ENCODE results near the gene STOML2.
"Not testable (repeated sequence)": the region's sequence is repeated elsewhere in the genome, so short reads cannot be mapped to it uniquely, and the experiment has no call there.

The STOML2 gene, protein sequence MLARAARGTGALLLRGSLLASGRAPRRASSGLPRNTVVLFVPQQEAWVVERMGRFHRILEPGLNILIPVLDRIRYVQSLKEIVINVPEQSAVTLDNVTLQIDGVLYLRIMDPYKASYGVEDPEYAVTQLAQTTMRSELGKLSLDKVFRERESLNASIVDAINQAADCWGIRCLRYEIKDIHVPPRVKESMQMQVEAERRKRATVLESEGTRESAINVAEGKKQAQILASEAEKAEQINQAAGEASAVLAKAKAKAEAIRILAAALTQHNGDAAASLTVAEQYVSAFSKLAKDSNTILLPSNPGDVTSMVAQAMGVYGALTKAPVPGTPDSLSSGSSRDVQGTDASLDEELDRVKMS

DNA sequence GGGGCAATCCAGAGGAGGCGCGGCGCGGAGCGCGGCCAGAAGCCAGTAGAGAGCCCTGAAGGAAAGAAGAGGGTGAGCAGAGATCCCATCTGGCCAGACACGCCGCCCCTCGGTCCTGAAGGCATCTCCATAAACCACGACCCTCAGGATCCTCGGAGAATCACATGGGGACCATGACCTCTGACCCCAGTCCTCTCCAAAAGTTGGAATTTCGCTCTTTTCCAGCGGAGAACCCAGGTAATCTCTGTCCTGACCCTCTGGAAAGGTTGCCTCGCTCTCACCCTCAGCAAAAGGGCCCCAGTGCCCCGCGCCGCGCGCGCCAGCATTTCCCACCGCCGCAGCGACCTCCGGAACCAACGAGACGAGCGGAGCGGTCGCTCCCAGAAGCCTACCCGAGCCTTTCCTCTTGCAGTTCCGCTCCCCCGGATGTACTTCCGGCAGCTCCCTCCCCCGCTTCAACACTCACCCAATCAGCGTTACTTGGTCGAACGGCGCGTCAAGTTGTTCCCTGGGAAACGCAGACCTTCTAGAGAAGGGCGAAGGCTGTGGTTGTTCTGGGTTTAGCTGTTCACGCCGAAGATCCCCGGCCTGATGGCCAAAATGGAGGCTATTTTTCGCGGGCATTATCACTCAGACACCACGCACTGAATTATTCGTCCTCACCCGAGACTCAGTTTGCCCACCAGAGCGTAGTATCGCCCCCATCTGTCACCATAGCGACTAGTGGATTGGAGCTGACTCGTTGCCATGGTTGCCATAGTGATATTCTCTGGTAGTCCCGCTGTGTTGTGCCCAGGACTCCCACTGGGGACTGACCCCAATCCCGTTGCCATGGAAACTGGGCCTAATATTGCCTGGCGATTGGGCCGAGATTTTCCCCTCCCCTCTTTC, at the start of gene STOML2:
Gene STOML2, minus strand, starts transcription at position 363 of the 891 bp plus-strand sequence. Its CDS starts 37 bp downstream, at position 326.
- peaks cover 63 to 72% (median 68%) of the 10 kb centered on the region in 11 experiments for H3K36me3 ChIP-seq
- TF ChIP-seq Cebpa-rat (IDR thresholded peaks at IDR 0.05), result no peak
- peak within 1 kb of the TSS; percentile 71 to 92 (median 79) for H3K4me3 ChIP-seq
- peaks cover 25 to 51% (median 32%) of the 10 kb centered on the region in 10 experiments for H3K4me1 ChIP-seq
- peak within 1 kb of the TSS; percentile 84 to 95 (median 93) for H3K9ac ChIP-seq
- no peaks in the 10 kb centered on the region for H3K9me3 ChIP-seq (replicated peaks in 1 of 11)
- peak within 1 kb of the TSS; percentile 96 to 100 (median 97) for H3K4me2 ChIP-seq
- H3K27ac ChIP-seq, result peak within 1 kb of the TSS; percentile 85 to 92 (median 91)
- H3K27me3 ChIP-seq, result no peaks in the 10 kb centered on the region
- H4K20me1 ChIP-seq, result peaks cover 0 to 48% (median 0%) of the 10 kb centered on the region in 11 experiments; a peak in 8 of 22 replicates

DNA sequence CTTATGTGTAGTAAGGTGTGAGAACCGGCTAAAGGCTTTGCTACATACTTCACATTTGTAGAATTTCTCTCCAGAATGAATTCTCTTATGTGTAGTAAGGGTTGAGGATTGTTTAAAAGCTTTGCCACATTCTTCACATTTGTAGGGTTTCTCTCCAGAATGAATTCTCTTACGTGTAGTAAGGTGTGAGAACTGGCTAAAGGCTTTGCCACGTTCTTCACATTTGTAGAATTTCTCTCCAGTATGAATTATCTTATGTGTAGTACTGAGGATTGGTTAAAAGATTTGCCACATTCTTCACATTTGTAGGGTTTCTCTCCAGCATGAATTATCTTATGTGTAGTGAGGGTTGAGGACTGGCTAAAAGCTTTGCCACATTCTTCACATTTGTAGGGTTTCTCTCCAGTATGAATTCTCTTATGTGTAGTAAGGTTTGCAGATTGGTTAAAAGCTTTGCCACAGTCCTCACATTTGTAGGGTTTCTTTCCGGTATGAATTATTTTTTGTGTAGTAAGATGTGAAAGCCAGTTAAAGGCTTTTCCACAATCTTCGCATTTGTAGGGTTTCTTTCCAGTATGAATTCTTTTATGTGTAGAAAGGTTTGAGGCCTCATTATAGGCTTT, 45.1 kb upstream of the STOML2 start:
- not testable (repeated sequence) for H3K4me1 ChIP-seq, H3K27ac ChIP-seq, H3K27me3 ChIP-seq, H3K4me2 ChIP-seq, H3K9ac ChIP-seq, H4K20me1 ChIP-seq, H3K4me3 ChIP-seq, H3K36me3 ChIP-seq
- peaks cover 77 to 95% (median 84%) of the 10 kb centered on the region in 11 experiments for H3K9me3 ChIP-seq (replicated peaks in 1 of 11)

DNA sequence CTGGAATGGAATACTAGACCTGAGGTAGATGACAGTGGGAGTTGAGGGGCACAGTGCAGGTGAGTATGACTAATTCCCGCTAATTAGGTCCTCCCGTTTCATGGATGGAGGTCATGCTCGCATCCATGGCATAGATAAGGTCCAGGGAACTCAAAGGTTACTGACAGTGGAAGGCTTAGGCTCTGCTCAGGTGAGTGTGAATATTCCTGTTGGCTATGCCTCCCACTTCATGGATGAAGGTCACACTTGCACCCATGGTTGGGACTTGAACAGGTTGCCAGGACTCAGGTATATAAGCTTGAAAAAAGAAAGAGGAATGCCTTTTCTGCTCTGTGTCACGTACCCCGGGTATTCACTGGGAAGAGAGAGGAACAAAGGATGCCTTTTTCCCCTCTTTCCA, 39.1 kb upstream of the STOML2 start:
- Histone ChIP-seq H3K4me1 (no peaks in the 10 kb centered on the region), H4K20me1 (no peaks in the 10 kb centered on the region), H3K4me3 (peak overlapping the region in 1 of 10 experiments; percentile 24; a peak in 1 of 20 replicates), H3K27ac (no peak overlapping the region), H3K9ac (no peak overlapping the region), H3K9me3 (replicated peaks in 1 of 11) (peaks cover 73 to 91% (median 78%) of the 10 kb centered on the region in 11 experiments), H3K27me3 (no peaks in the 10 kb centered on the region), H3K36me3 (peaks cover 0 to 19% (median 0%) of the 10 kb centered on the region in 11 experiments; a peak in 5 of 22 replicates), H3K4me2 (no peak overlapping the region)
- no peak for TF ChIP-seq Cebpa-rat (IDR thresholded peaks at IDR 0.05)

DNA sequence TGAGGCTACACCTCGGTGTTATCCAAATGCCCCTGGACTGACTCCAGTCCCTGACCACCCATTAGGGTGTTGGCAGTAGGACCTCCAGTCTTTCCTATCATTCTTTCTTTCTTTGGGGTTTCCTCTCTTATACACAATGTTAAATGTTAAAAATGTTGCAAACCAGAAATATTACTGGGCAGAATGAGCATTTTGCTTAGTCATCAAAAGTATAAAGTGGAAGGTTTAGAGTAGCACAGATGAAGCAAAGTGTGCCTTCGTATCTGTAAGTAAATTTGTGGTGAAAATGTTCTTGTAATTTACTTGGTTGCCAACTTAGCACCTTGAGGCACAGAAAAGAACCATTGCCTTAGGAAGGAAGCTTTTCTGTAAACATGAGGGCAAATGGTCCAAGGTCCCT, 37.2 kb upstream of the STOML2 start:
- Histone ChIP-seq H3K4me3 (no peak overlapping the region), H3K9me3 (replicated peaks in 1 of 11) (peaks cover 60 to 82% (median 68%) of the 10 kb centered on the region in 11 experiments), H4K20me1 (no peaks in the 10 kb centered on the region), H3K27ac (no peak overlapping the region), H3K4me1 (no peaks in the 10 kb centered on the region), H3K9ac (no peak overlapping the region), H3K36me3 (peaks cover 0 to 19% (median 0%) of the 10 kb centered on the region in 11 experiments; a peak in 5 of 22 replicates), H3K27me3 (no peaks in the 10 kb centered on the region), H3K4me2 (no peak overlapping the region)
- no peak for TF ChIP-seq Cebpa-rat (IDR thresholded peaks at IDR 0.05)

DNA sequence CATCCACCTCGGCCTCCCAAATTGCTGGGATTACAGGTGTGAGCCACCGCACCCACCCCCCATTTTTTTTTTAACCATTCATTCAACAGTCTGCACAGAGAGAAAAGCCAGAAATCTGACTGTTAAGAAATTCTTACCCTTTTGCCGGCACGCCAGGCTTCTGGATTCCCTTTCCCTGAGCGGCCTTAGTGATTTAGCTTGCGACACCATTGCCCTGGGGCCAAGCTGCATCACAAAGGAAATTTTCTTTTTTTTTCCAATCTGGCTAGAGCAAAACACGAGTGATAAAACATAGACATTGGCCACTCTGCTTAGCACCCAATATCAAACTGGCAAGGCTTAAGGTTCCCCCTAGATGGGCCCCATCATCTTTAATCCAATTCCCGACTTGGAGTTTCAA, 33.9 kb upstream of the STOML2 start:
- Histone ChIP-seq H3K9ac (no peak overlapping the region), H3K4me1 (no peaks in the 10 kb centered on the region), H3K36me3 (peaks cover 0 to 5% (median 0%) of the 10 kb centered on the region in 11 experiments; a peak in 3 of 22 replicates), H3K4me2 (no peak overlapping the region), H3K4me3 (no peak overlapping the region), H3K9me3 (replicated peaks in 1 of 11) (peaks cover 39 to 73% (median 49%) of the 10 kb centered on the region in 11 experiments), H4K20me1 (no peaks in the 10 kb centered on the region), H3K27ac (no peak overlapping the region), H3K27me3 (no peaks in the 10 kb centered on the region)
- no peak for TF ChIP-seq Cebpa-rat (IDR thresholded peaks at IDR 0.05)

DNA sequence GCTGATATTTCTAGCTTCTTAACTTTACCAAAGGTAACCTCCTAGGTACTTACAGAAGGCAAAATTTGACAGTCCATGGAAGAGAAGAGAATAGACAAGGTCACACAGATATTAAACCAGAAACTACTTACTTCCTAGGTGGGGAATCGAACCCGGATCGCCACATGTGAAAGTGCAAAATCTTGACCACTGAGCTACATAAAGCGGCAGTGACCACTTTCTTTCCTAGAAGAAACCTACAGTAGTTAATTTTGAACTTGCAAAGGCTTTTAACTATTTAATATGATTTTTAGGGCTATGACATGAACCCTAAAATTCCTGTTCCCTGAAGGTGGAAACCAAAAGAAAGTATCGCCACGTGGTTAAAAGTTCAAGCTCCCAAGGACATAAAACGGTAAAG, 33.1 kb upstream of the STOML2 start:
- Histone ChIP-seq H3K9ac (no peak overlapping the region), H3K27me3 (no peaks in the 10 kb centered on the region), H4K20me1 (no peaks in the 10 kb centered on the region), H3K27ac (no peak overlapping the region), H3K9me3 (replicated peaks in 1 of 11) (peaks cover 39 to 72% (median 47%) of the 10 kb centered on the region in 11 experiments), H3K36me3 (no peaks in the 10 kb centered on the region; a peak in 1 of 22 replicates), H3K4me3 (no peak overlapping the region), H3K4me2 (no peak overlapping the region), H3K4me1 (no peaks in the 10 kb centered on the region)
- TF ChIP-seq Cebpa-rat (IDR thresholded peaks at IDR 0.05), result no peak

DNA sequence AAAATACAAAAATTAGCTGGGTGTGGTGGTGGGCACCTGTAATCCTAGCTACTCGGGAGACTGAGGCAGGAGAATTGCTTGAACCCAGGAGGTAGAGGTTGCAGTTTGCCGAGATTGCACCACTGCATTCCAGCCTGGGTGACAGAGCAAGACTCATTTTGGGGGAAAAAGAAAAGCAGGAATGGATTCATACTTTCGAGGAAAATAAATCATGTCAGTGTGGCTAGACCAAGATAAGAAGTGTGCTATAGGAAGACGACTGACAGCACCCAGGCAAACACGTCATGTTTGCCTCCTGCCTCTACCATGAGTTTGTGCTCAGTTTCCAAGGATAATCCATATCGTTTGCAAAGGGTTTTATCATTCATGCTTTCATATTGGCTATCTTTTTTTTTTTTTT, 32.0 kb upstream of the STOML2 start:
- H3K36me3 ChIP-seq, result no peaks in the 10 kb centered on the region
- H3K9me3 ChIP-seq (replicated peaks in 1 of 11), result peaks cover 40 to 69% (median 44%) of the 10 kb centered on the region in 11 experiments
- H4K20me1 ChIP-seq, result no peaks in the 10 kb centered on the region
- H3K27ac ChIP-seq, result no peak overlapping the region
- no peak overlapping the region for H3K9ac ChIP-seq
- no peak overlapping the region for H3K4me2 ChIP-seq
- no peaks in the 10 kb centered on the region for H3K27me3 ChIP-seq
- H3K4me3 ChIP-seq, result no peak overlapping the region
- H3K4me1 ChIP-seq, result no peaks in the 10 kb centered on the region
- no peak for TF ChIP-seq Cebpa-rat (IDR thresholded peaks at IDR 0.05)

DNA sequence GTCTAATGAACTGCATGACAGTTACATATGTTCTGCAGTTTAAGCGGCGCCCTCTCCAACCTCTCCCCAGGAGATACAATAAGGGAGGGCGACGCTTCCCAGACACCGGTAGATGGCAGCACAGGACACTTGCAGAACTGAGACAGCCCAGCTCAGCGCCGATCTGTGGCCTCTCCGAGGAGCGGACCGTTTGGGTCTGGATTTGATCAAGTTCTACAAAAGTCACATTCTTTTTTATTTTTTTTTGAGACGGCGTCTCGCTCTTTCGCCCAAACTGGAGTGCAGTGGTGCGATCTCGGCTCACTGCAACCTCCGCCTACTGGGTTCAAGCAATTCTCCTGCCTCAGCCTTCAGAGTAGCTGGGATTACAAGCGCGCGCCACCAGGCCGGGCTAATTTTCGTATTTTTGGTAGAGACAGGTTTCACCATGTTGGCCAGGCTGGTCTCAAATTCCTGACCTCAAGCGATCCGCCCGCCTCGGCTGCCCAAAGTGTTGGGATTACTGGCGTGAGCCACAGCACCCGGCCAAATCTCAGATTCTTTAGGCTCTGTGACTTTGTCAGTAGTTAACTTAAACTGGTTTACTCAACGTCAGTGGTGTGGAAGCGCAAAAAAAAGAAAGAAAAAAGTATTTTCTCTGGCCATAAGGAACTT, 14.1 kb upstream of the STOML2 start:
- H4K20me1 ChIP-seq, result peaks cover 0 to 9% (median 0%) of the 10 kb centered on the region in 11 experiments; a peak in 4 of 22 replicates
- H3K27me3 ChIP-seq, result no peaks in the 10 kb centered on the region
- no peaks in the 10 kb centered on the region for H3K9me3 ChIP-seq (replicated peaks in 1 of 11)
- H3K36me3 ChIP-seq, result no peaks in the 10 kb centered on the region
- peak overlapping the region; percentile 89 to 99 (median 97) for H3K4me2 ChIP-seq
- H3K27ac ChIP-seq, result peak overlapping the region in 4 of 11 experiments; percentile 3 to 100 (median 64); a peak in 5 of 22 replicates
- TF ChIP-seq Cebpa-rat (IDR thresholded peaks at IDR 0.05), result no peak
- peaks cover 29 to 42% (median 33%) of the 10 kb centered on the region in 10 experiments for H3K4me1 ChIP-seq
- H3K9ac ChIP-seq, result peak overlapping the region; percentile 20 to 100 (median 94); a peak in 19 of 22 replicates
- H3K4me3 ChIP-seq, result peak overlapping the region; percentile 73 to 91 (median 76)
